GM18907 (cell line): ENCODE data around the gene CLNK.
"Not testable (repeated sequence)": the region's sequence is repeated elsewhere in the genome, so short reads cannot be mapped to it uniquely, and the experiment has no call there.

Source experiments
- ATAC-seq: cut with Tn5 transposase; IDR thresholded peaks from one replicate; pipeline ENCODE4 v1.9.1; 2021; ENCODE audit warnings: mild to moderate bottlenecking, moderate library complexity; ENCODE audit not compliant: unreplicated experiment

The CLNK gene

GRCh38 chr4:10582059-10582686, 102.4 kb downstream of the CLNK start:
- ATAC-seq = no peak

- ATAC-seq = no peak
Observed at GRCh38 chr4:10581022-10581421, 103.5 kb downstream of the CLNK start.

GRCh38 chr4:10579648-10580047, 104.9 kb downstream of the CLNK start:
- ATAC-seq = no peak

- peak; percentile 57 for ATAC-seq
Observed at GRCh38 chr4:10577508-10578426, 106.8 kb downstream of the CLNK start.

GRCh38 chr4:10577018-10577417, 107.5 kb downstream of the CLNK start:
- peak; percentile 86 for ATAC-seq

GRCh38 chr4:10576236-10576635, 108.3 kb downstream of the CLNK start:
- no peak for ATAC-seq

GRCh38 chr4:10575414-10575813, 109.2 kb downstream of the CLNK start:
- ATAC-seq = no peak

- ATAC-seq = not testable (repeated sequence)
Observed at GRCh38 chr4:10574553-10574952, 110.0 kb downstream of the CLNK start.

- no peak for ATAC-seq
Observed at GRCh38 chr4:10571909-10572308, 112.7 kb downstream of the CLNK start.

- no peak for ATAC-seq
Observed at GRCh38 chr4:10569491-10569890, 115.1 kb downstream of the CLNK start.

GRCh38 chr4:10567766-10568165, 116.8 kb downstream of the CLNK start:
- ATAC-seq = no peak

- no peak for ATAC-seq
Observed at GRCh38 chr4:10565166-10565780, 119.3 kb downstream of the CLNK start.

GRCh38 chr4:10554694-10555093, 129.9 kb downstream of the CLNK start:
- peak; percentile 67 for ATAC-seq

- no peak for ATAC-seq
Observed at GRCh38 chr4:10554121-10554520, 130.4 kb downstream of the CLNK start.

- no peak for ATAC-seq
Observed at GRCh38 chr4:10552591-10553280, 131.8 kb downstream of the CLNK start.

- peak; percentile 76 for ATAC-seq
Observed at GRCh38 chr4:10535912-10536311, 148.7 kb downstream of the CLNK start.

- ATAC-seq = peak; percentile 61
Observed at GRCh38 chr4:10534820-10535219, 149.7 kb downstream of the CLNK start.

GRCh38 chr4:10532155-10532554, 152.4 kb downstream of the CLNK start:
- ATAC-seq = no peak

GRCh38 chr4:10530137-10530786, 154.3 kb downstream of the CLNK start:
- no peak for ATAC-seq

- ATAC-seq = no peak
Observed at GRCh38 chr4:10529291-10530136, 155.1 kb downstream of the CLNK start.
